Activated CD4-positive, alpha-beta T cell treated with anti-CD3 and anti-CD28 coated beads for 24 hours (primary cell): ENCODE data around the gene LYPLA2.
"Not testable (repeated sequence)": the region's sequence is repeated elsewhere in the genome, so short reads cannot be mapped to it uniquely, and the experiment has no call there.

Source experiments
- DNase-seq, 2 donors: peaks; one replicate each; pipeline ENCODE4 v3.0.0-alpha.2; 2020; ENCODE audit warnings: low read depth in 2 of 2

LYPLA2 gene

GRCh38 chr1:23834156-23834555 lies 43.2 kb downstream of the LYPLA2 start:
- DNase-seq, result not testable (repeated sequence)

- no peak for DNase-seq
Observed at GRCh38 chr1:23836037-23836436, 45.1 kb downstream of the LYPLA2 start.

GRCh38 chr1:23837908-23838307 lies 47.0 kb downstream of the LYPLA2 start:
- no peak for DNase-seq

- peak; percentile 59 to 60 for DNase-seq
Observed at GRCh38 chr1:23838401-23838866, 47.5 kb downstream of the LYPLA2 start.

GRCh38 chr1:23843644-23844043 lies 52.7 kb downstream of the LYPLA2 start:
- DNase-seq, result no peak
